ENCODE results near the gene PIH1D1.

Gene PIH1D1

DNA sequence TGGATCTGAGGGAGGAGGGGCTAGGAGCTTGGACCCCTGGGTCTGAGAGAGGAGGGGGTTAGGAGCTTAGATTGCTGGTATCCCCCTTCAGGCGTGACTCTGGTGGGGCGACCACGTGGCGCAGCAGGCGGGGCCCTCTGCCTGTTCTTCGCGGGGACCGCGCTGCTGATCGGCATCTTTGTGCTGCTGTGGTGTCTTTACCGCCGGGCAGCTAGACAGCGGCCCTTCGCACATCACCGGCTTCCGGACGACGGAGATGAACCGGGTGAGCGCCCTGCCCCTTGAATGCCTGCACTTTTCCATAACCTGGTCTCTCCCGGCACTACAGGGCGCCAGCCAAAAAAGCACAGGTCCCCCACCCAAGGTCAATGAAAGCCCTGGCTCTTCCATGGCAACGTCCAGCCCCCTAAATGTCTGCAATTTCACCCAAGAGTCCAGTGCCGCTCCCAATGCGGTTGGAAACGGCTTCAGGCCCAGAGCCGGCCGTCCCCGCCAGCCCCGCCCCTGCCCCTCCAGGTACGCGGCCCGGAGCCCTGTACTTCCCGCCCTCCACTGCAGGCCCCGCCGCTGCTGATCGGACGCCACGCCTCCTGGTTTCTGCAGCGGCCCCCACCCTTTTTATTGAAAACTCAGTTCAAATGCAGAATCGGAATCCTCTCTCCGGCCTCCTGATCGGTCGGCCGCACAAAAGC lies 23.6 kb downstream of the PIH1D1 start:
- H3K4me3 ChIP-seq (ENCODE audit: low read depth, low read length): no peak overlapping the region
- TF ChIP-seq, protein P1, sequence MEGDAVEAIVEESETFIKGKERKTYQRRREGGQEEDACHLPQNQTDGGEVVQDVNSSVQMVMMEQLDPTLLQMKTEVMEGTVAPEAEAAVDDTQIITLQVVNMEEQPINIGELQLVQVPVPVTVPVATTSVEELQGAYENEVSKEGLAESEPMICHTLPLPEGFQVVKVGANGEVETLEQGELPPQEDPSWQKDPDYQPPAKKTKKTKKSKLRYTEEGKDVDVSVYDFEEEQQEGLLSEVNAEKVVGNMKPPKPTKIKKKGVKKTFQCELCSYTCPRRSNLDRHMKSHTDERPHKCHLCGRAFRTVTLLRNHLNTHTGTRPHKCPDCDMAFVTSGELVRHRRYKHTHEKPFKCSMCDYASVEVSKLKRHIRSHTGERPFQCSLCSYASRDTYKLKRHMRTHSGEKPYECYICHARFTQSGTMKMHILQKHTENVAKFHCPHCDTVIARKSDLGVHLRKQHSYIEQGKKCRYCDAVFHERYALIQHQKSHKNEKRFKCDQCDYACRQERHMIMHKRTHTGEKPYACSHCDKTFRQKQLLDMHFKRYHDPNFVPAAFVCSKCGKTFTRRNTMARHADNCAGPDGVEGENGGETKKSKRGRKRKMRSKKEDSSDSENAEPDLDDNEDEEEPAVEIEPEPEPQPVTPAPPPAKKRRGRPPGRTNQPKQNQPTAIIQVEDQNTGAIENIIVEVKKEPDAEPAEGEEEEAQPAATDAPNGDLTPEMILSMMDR (conservative IDR thresholded peaks at IDR 0.05; ENCODE audit: low read depth, low read length): no peak
- DNase-seq (ENCODE audit: low read depth): no peak

DNA sequence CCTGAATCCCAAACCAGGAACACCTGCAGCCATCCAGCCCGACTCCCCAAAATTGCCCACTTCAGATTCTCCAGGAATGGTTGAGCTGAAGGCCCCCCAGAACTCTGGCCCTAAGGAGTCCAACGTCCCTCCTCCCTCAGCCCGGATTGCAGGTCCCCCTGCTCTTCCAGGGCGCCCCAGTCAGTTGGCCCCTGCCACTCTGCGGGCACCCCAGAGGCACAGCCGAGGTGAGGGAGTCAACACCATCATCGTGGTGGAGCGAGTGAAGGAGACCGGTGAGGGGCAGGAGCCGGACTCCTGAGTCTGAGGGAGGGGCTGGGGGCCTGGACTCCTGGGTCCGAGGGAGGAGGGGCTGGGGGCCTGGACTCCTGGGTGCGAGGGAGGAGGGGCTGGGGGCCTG lies 24.3 kb downstream of the PIH1D1 start:
- TF ChIP-seq, protein P1 (conservative IDR thresholded peaks at IDR 0.05; ENCODE audit: low read depth, low read length): no peak
- no peak for DNase-seq (ENCODE audit: low read depth)
- no peak overlapping the region for H3K4me3 ChIP-seq (ENCODE audit: low read depth, low read length)

DNA sequence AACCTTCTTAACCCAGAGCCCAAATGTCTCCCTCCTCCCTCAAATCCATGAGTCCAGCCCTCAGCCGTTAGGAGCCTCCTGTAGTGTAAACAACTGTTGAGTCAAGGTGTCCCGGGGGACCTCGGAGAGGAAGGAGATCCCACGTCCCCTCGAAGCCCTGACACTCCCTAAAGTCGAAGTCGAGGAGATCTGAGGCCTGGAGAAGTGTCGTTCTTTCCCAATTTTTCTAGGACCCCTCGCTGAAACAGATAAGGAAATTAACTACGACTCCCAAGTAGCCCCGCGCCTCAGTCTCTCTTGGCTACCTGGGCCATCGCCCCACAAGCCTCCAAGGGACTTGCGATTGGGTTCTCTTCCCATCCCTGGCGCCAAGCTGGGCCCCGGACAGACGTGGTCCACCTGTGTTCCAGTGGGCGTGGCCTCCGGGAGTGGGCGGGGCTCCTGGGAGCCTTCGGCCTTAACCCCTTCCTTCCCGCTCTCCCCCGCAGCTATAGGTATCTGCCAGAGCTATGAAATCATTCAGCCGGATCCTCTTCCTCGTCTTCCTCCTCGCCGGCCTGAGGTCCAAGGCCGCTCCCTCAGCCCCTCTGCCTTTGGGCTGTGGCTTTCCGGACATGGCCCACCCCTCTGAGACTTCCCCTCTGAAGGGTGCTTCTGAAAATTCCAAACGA lies 25.6 kb downstream of the PIH1D1 start:
- no peak for DNase-seq (ENCODE audit: low read depth)
- H3K4me3 ChIP-seq (ENCODE audit: low read depth, low read length): no peak overlapping the region
- TF ChIP-seq, protein P1 (conservative IDR thresholded peaks at IDR 0.05; ENCODE audit: low read depth, low read length): no peak

DNA sequence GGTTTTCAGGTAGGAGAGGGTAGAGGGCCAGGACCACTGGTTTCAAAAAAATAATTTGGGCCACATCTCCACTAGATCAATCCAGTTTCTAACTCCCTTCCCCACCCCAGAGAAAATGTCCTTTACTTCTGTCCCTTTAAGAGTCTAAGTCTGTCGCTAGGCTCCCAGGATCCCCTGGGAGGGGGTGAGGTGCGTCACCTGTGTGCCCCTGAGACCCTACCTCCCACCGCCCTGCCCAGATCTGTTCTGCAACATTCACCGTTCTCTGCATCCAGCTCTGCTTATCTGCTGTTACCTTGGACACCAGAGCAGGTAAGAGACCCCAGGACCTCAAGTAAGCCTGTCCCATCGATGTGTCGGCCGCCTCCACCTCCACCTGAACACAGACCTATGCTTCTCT lies 26.4 kb downstream of the PIH1D1 start, which contains the start of gene GFY:
GFY (plus strand) TSS at position 211 of the 400 bp plus-strand sequence. CDS start 1,043 bp downstream, outside the sequence.
- TF ChIP-seq, protein P1 (conservative IDR thresholded peaks at IDR 0.05; ENCODE audit: low read depth, low read length): no peak

DNA sequence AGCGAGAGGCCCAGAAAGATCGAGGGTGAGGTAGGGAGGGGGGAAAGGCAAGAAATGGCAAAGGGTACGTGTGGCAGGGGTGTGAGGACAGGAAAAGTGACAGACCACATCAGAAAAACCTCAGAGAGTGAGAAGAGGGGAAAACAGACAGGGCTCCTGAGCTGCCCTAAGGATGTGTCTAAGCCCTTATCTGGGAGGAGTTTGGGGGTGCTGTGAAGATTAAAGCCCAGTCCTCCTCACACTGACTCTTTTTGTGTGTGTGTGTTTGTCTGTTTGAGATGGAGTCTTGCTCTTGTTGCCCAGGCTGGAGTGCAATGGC lies 27.7 kb downstream of the PIH1D1 start:
- no peak overlapping the region for H3K4me3 ChIP-seq (ENCODE audit: low read depth, low read length)
- TF ChIP-seq, protein P1 (conservative IDR thresholded peaks at IDR 0.05; ENCODE audit: low read depth, low read length): no peak
- DNase-seq (ENCODE audit: low read depth): no peak

More for the DNA sequence above, 26.4 kb downstream of the PIH1D1 start, which contains the start of gene GFY:
- H3K4me3 ChIP-seq (ENCODE audit: low read depth, low read length): no peak within 1 kb of the TSS
- DNase-seq (ENCODE audit: low read depth): no peak

DNA sequence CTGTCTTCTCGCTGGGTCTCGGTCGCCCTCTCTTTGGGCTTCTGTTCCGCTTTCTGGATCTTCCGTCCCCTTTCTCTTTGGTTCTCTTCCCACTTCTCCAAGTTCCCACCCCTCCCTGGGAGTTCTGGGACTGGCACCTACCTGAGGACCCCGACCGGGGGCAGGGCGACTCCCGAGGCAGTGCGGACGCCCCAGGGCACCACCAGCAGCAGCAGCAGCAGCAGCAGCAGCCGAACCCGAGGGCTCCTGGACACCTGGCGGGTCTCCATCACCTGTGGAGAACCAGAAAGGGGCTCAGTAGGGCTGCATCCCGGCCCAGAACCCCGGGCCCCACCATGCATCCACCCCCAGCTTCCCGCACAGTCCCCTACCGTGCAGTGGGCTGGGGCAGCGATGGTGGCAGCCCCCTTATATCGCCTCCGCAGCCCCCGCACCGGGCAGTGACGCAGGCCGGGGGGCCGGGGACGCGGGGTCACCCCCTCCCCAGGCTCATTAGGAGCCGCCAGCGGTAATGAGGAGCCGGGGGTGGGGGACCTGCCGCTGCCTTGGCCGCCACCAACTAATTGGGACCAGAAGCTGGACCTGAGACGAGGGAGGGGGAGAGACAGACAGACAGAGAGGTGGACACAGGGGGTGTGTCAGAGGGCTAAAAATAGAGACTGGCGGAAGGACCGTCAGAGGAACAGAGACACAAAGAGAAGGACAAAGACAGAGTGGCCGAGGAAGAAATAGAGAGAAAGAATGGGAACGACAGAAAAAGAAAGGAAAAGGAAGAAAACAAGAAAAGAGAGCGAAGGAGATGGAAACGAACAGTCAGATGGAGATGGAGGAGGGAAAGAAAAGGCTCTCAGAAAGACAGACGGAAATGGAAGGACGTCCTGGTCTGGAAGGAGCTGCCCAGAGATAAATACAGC lies 28.3 kb downstream of the PIH1D1 start, which contains the start of gene PTH2:
PTH2 (minus strand) TSS at position 371 of the 914 bp plus-strand sequence; CDS start at position 269, 102 bp downstream.
- no peak within 1 kb of the TSS for H3K4me3 ChIP-seq (ENCODE audit: low read depth, low read length)
- no peak for DNase-seq (ENCODE audit: low read depth)
- TF ChIP-seq, protein P1 (conservative IDR thresholded peaks at IDR 0.05; ENCODE audit: low read depth, low read length): no peak
